K562 (cell line): ENCODE results near the gene NECTIN1.

ENCODE experiments used
- CTCF ChIP-seq, 3 experiments: IDR thresholded peaks in 2 of 3; conservative IDR thresholded peaks in 1 of 3; 2 replicates each; pipeline ENCODE4 v1.5.1; 2011 to 2012; ENCODE audit warnings: low read length in 3 of 3, mild to moderate bottlenecking in 3 of 3, control low read depth in 2 of 3, improper control_type of control experiment in 1 of 3, inconsistent platforms in 1 of 3, low read depth in 1 of 3, mixed read lengths in 1 of 3, moderate library complexity in 1 of 3; ENCODE audit not compliant: insufficient read depth in 2 of 3
- KLF10 ChIP-seq: fragments of 250-450 bp; sonication (Bioruptor Pico); IDR thresholded peaks from 2 replicates; pipeline ENCODE4 v1.6.1; 2021; ENCODE audit warnings: matching md5 sums
- MBD1 ChIP-seq: fragments of 250-450 bp; sonication (Bioruptor Pico); IDR thresholded peaks from 2 replicates; pipeline ENCODE4 v1.8.0; 2022; ENCODE audit warnings: inconsistent platforms
- MTA1 ChIP-seq: fragments of 450-650 bp; IDR thresholded peaks from 2 replicates; pipeline ENCODE4 v1.6.1; 2017; ENCODE audit warnings: borderline replicate concordance
- MXI1 ChIP-seq: IDR thresholded peaks from 2 replicates; pipeline ENCODE4 v1.6.1; 2011; ENCODE audit warnings: low read depth, mild to moderate bottlenecking, improper control_type of control experiment, low read length
- NFE2 ChIP-seq: IDR thresholded peaks from 2 replicates; pipeline ENCODE4 v1.6.1; 2014; ENCODE audit warnings: antibody characterized with exemption, low read depth
- PTTG1 ChIP-seq: fragments of 450-650 bp; IDR thresholded peaks from 2 replicates; pipeline ENCODE4 v1.6.1; 2016; ENCODE audit warnings: low read depth, mild to moderate bottlenecking, missing genetic modification characterization, missing compliant biosample characterization
- REST ChIP-seq, 2 experiments: fragments of 450-650 bp; formaldehyde crosslinking in 1 of 2; IDR thresholded peaks; 2 replicates each; pipeline versions ENCODE4 v1.4.0 to v1.6.1; 2014 to 2020; ENCODE audit warnings: mild to moderate bottlenecking in 2 of 2, borderline replicate concordance in 1 of 2, low read depth in 1 of 2
- YY1 ChIP-seq, 3 experiments: IDR thresholded peaks; 2 replicates each; pipeline ENCODE4 v1.6.1; 2011; ENCODE audit warnings: low read length in 2 of 3, mild to moderate bottlenecking in 2 of 3, moderate library complexity in 2 of 3, borderline replicate concordance in 1 of 3, control low read depth in 1 of 3, low read depth in 1 of 3; ENCODE audit not compliant: insufficient read depth in 3 of 3, insufficient replicate concordance in 2 of 3, control insufficient read depth in 1 of 3, insufficient read length in 1 of 3; ENCODE audit errors: extremely low read depth in 1 of 3
- ZNF354B ChIP-seq: fragments of 250-450 bp; sonication (Bioruptor Pico); IDR thresholded peaks from 2 replicates; pipeline ENCODE4 v1.4.0; 2020
- TF ChIP-seq, protein P1 (sequence below), 2 experiments: fragments of 450-650 bp in 1 of 2; sonication (generic) in 1 of 2; formaldehyde crosslinking; conservative IDR thresholded peaks; 2 replicates each; pipeline versions ENCODE4 v1.4.0 to v1.8.1; 2020 to 2022; ENCODE audit warnings: mild to moderate bottlenecking in 1 of 2, missing genetic modification reagents in 1 of 2

DNA sequence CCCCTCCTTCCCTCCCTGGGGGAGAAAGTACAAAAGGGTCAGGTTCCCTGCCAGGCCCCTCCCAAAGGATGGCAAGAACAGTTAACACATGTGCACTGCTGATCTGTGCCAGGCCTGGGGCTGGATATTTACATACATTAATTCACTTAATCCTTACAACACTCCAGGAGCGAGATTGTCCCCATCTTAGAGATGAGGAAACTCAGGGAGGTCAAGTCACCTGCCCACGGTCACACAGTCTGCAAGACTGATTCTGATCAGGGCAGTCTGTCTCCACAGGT is 36.5 kb downstream of the NECTIN1 start:
- TF ChIP-seq, protein P1, sequence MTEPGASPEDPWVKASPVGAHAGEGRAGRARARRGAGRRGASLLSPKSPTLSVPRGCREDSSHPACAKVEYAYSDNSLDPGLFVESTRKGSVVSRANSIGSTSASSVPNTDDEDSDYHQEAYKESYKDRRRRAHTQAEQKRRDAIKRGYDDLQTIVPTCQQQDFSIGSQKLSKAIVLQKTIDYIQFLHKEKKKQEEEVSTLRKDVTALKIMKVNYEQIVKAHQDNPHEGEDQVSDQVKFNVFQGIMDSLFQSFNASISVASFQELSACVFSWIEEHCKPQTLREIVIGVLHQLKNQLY (CRISPR knock-in tag; conservative IDR thresholded peaks at IDR 0.05), result no peak
- TF ChIP-seq CTCF (IDR thresholded peaks at IDR 0.05 in 2 of 3, conservative IDR thresholded peaks at IDR 0.05 in 1 of 3; ENCODE audit: insufficient read depth in 2 of 3, low read depth in 1 of 3, low read length in 3 of 3), result no peak
- no peak for TF ChIP-seq PTTG1 (tag)
- TF ChIP-seq KLF10, result no peak
- TF ChIP-seq YY1 (IDR thresholded peaks at IDR 0.05; ENCODE audit: borderline replicate concordance in 1 of 3, control insufficient read depth in 1 of 3, extremely low read depth in 1 of 3, insufficient read depth in 3 of 3, insufficient read length in 1 of 3, insufficient replicate concordance in 2 of 3, low read depth in 1 of 3, low read length in 2 of 3), result no peak
- TF ChIP-seq MXI1, result no peak
- TF ChIP-seq ZNF354B (CRISPR knock-in tag), result no peak
- no peak for TF ChIP-seq MBD1 (CRISPR knock-in tag)
- no peak for TF ChIP-seq MTA1
- TF ChIP-seq REST (IDR thresholded peaks at IDR 0.05; ENCODE audit: borderline replicate concordance), result no peak
- no peak for TF ChIP-seq REST (CRISPR knock-in tag; IDR thresholded peaks at IDR 0.05; ENCODE audit: low read depth)
- no peak for TF ChIP-seq NFE2
